Neural progenitor cell (in vitro differentiated cells): Measurements from ENCODE around the gene ATF5.

Experiments
- EZH2 ChIP-seq: fragments of 200-600 bp; sonication (generic); IDR thresholded peaks from 2 replicates; pipeline ENCODE4 v1.6.1; 2017; ENCODE audit warnings: antibody characterized with exemption, mild to moderate bottlenecking, moderate library complexity
- TF ChIP-seq, protein P1 (sequence below): fragments of 200-600 bp; sonication (generic); IDR thresholded peaks from 2 replicates; pipeline ENCODE4 v1.5.1; 2017; ENCODE audit warnings: antibody characterized with exemption, mild to moderate bottlenecking

DNA sequence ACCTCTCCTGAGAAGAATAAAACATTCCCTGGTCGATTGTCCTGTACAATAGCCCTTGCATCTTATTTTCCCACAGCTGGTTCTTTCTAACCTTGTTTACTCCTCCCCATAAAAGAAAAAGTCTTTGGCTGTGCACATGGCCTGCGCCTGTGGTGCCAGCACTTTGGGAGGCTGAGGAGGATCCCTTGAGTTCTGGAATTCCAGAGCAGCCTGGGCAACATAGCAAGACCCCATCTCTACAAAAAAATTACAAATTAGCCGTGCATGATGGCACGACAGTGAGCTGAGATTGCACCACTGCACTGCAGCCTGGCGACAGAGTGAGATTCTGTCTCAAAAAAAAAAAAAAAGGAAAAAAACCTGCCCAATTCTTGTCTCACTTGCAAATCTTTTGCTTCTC is 7.5 kb downstream of the ATF5 start:
- TF ChIP-seq EZH2, result no peak
- TF ChIP-seq, protein P1, sequence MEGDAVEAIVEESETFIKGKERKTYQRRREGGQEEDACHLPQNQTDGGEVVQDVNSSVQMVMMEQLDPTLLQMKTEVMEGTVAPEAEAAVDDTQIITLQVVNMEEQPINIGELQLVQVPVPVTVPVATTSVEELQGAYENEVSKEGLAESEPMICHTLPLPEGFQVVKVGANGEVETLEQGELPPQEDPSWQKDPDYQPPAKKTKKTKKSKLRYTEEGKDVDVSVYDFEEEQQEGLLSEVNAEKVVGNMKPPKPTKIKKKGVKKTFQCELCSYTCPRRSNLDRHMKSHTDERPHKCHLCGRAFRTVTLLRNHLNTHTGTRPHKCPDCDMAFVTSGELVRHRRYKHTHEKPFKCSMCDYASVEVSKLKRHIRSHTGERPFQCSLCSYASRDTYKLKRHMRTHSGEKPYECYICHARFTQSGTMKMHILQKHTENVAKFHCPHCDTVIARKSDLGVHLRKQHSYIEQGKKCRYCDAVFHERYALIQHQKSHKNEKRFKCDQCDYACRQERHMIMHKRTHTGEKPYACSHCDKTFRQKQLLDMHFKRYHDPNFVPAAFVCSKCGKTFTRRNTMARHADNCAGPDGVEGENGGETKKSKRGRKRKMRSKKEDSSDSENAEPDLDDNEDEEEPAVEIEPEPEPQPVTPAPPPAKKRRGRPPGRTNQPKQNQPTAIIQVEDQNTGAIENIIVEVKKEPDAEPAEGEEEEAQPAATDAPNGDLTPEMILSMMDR, result no peak
